Omental fat pad (tissue), 4 donors: ENCODE results near the gene UPP2. TPM values are rescaled to one million over a fixed set of nuclear protein-coding genes. Genes with fewer than 3 reads are reported as not detected.

Experiments
- ATAC-seq: fragments of 150-250 bp; one replicate; pipeline ENCODE4 v1.9.1; 2016; ENCODE audit warnings: mild to moderate bottlenecking, moderate library complexity; ENCODE audit not compliant: low FRiP score
- DNase-seq: peaks from one replicate; pipeline ENCODE4 v3.0.0-alpha.2; 2019; ENCODE audit warnings: low spot score
- CTCF ChIP-seq, 3 donors: fragments of 450-650 bp; IDR thresholded peaks; one replicate each; pipeline ENCODE4 v1.5.1; 2016 to 2017; ENCODE audit warnings: antibody characterized with exemption in 3 of 3, mild to moderate bottlenecking in 3 of 3, moderate library complexity in 2 of 3
- total RNA-seq, 4 donors: library from RNA; depleted of rRNA; stranded (reverse); fragments of >200 nt; gene quantifications; one replicate each; pipeline ENCODE4 v1.1.0, GENCODE V29; 2016

The UPP2 gene
- total RNA-seq, 4 donors from 2014 or later, result not detected

- TF ChIP-seq CTCF (IDR thresholded peaks at IDR 0.05), result no peak
- ATAC-seq (no peak), DNase-seq (no peak)
Measured at GRCh38 chr2:158143703-158144360, 42.2 kb downstream of the UPP2 start.

- no peak for ATAC-seq
- DNase-seq, result no peak
Measured at GRCh38 chr2:158144914-158145625, 43.4 kb downstream of the UPP2 start.

GRCh38 chr2:158153270-158154015, 51.8 kb downstream of the UPP2 start:
- ATAC-seq, result no peak
- no peak for DNase-seq
- TF ChIP-seq CTCF (IDR thresholded peaks at IDR 0.05), result no peak

More at GRCh38 chr2:158144914-158145625, 43.4 kb downstream of the UPP2 start:
- TF ChIP-seq CTCF (IDR thresholded peaks at IDR 0.05), result no peak

GRCh38 chr2:158154596-158154995, 52.9 kb downstream of the UPP2 start:
- ATAC-seq (no peak), DNase-seq (no peak)
- TF ChIP-seq CTCF (IDR thresholded peaks at IDR 0.05), result no peak

GRCh38 chr2:158172719-158173118, 71.0 kb downstream of the UPP2 start:
- TF ChIP-seq CTCF (IDR thresholded peaks at IDR 0.05), result no peak
- ATAC-seq (no peak), DNase-seq (no peak)

DNA sequence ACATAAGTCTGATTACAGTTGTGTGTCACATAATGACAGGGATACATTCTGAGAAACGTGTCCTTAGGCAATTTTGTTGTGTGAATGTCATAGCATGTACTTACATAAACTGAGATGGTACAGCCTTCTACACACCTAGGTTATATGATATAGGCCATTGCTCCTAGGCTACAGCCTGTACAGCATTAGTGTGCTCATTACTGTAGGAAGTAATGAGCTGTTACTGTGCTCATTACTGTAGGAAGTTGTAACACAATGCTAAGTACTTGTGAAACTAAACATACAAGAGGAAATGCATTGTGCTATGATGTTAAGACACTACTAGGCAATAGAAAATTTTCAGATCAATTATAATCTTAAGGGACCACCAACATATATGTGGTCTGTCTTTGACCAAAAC, 72.8 kb downstream of the UPP2 start:
- no peak for TF ChIP-seq CTCF (IDR thresholded peaks at IDR 0.05)
- DNase-seq (no peak), ATAC-seq (no peak)
